ENCODE results near the gene ANKS1B. TPM values are rescaled to one million over a fixed set of nuclear protein-coding genes. Genes with fewer than 3 reads are reported as not detected.

ANKS1B gene
- total and polyA plus RNA-seq, 10 of the 15 experiments (the other 5 are each of a cell fraction or from before 2014, with no cell fraction given): 0.16 to 1.3 (median 0.82) TPM; not detected in 7

- ChIA-PET POLR2A (no interaction called here), CTCF (no interaction called here), SMC1A (ENCODE audit: uncharacterized antibody, unreplicated experiment) (interaction anchor here (1.2 kb wide), 1 partner anchor 29 kb away, joined by 3 read pairs; no protein-coding TSS in a partner anchor), RAD21 (ENCODE audit: unreplicated experiment) (no interaction called here)
- WGBS (ENCODE audit: insufficient coverage, insufficient replicate concordance, low lambda C conversion rate, missing lambda C conversion rate): 48% methylated on average over 7 of the region's 7 CpGs
- TF ChIP-seq ZNF217 (IDR thresholded peaks at IDR 0.05) (no peak), DPF2 (IDR thresholded peaks at IDR 0.05) (no peak), PAX5 (IDR thresholded peaks at IDR 0.05; ENCODE audit: borderline replicate concordance, low read depth, low read length) (no peak), ATF2 (IDR thresholded peaks at IDR 0.05; ENCODE audit: low read length) (no peak), USF2 (IDR thresholded peaks at IDR 0.05; ENCODE audit: borderline replicate concordance, low read depth, low read length) (no peak), RAD21 (IDR thresholded peaks at IDR 0.05; ENCODE audit: insufficient read depth, low read depth, low read length) (no peak), EED (IDR thresholded peaks at IDR 0.05; ENCODE audit: low read depth) (no peak), IKZF2 (IDR thresholded peaks at IDR 0.05) (no peak), EZH2 (IDR thresholded peaks at IDR 0.05; ENCODE audit: borderline replicate concordance, control insufficient read depth, low read depth, low read length) (no peak)
- no TSS peak for BruUV-seq (replicated peaks)
- H3K9me3 ChIP-seq (replicated peaks; ENCODE audit: control insufficient read depth, insufficient read depth, low read length): no peaks in the 10 kb centered on the region
- no peaks in the 10 kb centered on the region for H3K79me2 ChIP-seq (ENCODE audit: control insufficient read depth, insufficient read depth, low read length)
- H3K4me2 ChIP-seq (ENCODE audit: control insufficient read depth, insufficient read depth): no peak overlapping the region
- H3K27ac ChIP-seq (ENCODE audit: control insufficient read depth, insufficient read depth): no peak overlapping the region
- H3K36me3 ChIP-seq (ENCODE audit: control insufficient read depth in 2 of 2, insufficient read depth in 2 of 2, low read length in 1 of 2): no peaks in the 10 kb centered on the region
- ATAC-seq (no peak), FAIRE-seq (no peak), DNase-seq (ENCODE audit: low read depth, low spot score) (no peak)
- no peaks in the 10 kb centered on the region for H3K4me1 ChIP-seq (ENCODE audit: control insufficient read depth, insufficient read depth, low read length)
- no peak overlapping the region for H3K9ac ChIP-seq (ENCODE audit: control insufficient read depth, insufficient read depth, low read length)
- H3K4me3 ChIP-seq: no peak overlapping the region
- H2AFZ ChIP-seq (ENCODE audit: control insufficient read depth, low read depth, low read length): no peak overlapping the region
- H4K20me1 ChIP-seq (ENCODE audit: control insufficient read depth, insufficient read depth): no peaks in the 10 kb centered on the region; the same call in 1 of the 2 replicates
- intact Hi-C loops (cut with micrococcal nuclease; ENCODE audit: unreplicated experiment): no loop called here
- in situ Hi-C loops (cut with MboI): no loop called here
- H3K27me3 ChIP-seq (replicated peaks in 1 of 2; ENCODE audit: control insufficient read depth in 2 of 2, insufficient read depth in 2 of 2, low read length in 1 of 2): 0 out of 4 replicates have a peak, but pooled peaks cover 0 to 3% of the 10 kb centered on the region in 2 experiments
Measured at GRCh38 chr12:98786653-98787052, 1198.1 kb downstream of the ANKS1B start.
